ENCODE results near the gene C12orf56.

- TF ChIP-seq FOS (IDR thresholded peaks at IDR 0.05; ENCODE audit: borderline replicate concordance, insufficient read depth, low read length) (no peak), MAX (IDR thresholded peaks at IDR 0.05; ENCODE audit: insufficient read depth, insufficient read length) (no peak), CTCF (IDR thresholded peaks at IDR 0.05; ENCODE audit: extremely low read depth in 1 of 2, insufficient read depth in 1 of 2, low read depth in 1 of 2, low read length in 2 of 2) (no peak), POLR2A (IDR thresholded peaks at IDR 0.05; ENCODE audit: low read depth, low read length) (no peak), EZH2 (IDR thresholded peaks at IDR 0.05; ENCODE audit: borderline replicate concordance, low read depth, low read length, severe bottlenecking) (no peak)
Observed at GRCh38 chr12:64407342-64408223, 17.0 kb upstream of the C12orf56 start.
